ENCODE data around the gene ATP10A. TPM values are rescaled to one million over a fixed set of nuclear protein-coding genes. Genes with fewer than 3 reads are reported as not detected.

Gene ATP10A
- polyA plus RNA-seq, 1 of the 3 experiments (the other 2 are of a cell fraction) = not detected

- Histone ChIP-seq H4K20me1 (ENCODE audit: insufficient read depth) (no peaks in the 10 kb centered on the region), H3K27ac (ENCODE audit: low read depth in 2 of 2, low read length in 1 of 2) (no peak overlapping the region), H3K79me2 (ENCODE audit: insufficient read depth) (no peaks in the 10 kb centered on the region), H3K36me3 (replicated peaks in 1 of 2; ENCODE audit: control insufficient read depth in 1 of 2, insufficient read depth in 2 of 2, low read length in 1 of 2) (no peaks in the 10 kb centered on the region), H3K9me2 (no peaks in the 10 kb centered on the region), H3K27me3 (ENCODE audit: insufficient read depth) (no peaks in the 10 kb centered on the region), H3K9ac (no peak overlapping the region), H3K4me1 (ENCODE audit: control insufficient read depth in 1 of 2, insufficient read depth in 2 of 2, low read depth in 1 of 2, low read length in 1 of 2) (no peaks in the 10 kb centered on the region), H3K9me3 (no peaks in the 10 kb centered on the region), H3K4me3 (ENCODE audit: low read depth in 2 of 2, low read length in 1 of 2) (no peak overlapping the region), H3K4me2 (no peak overlapping the region), H2AFZ (ENCODE audit: low read depth) (no peak overlapping the region), H3F3A (replicated peaks; ENCODE audit: insufficient read depth) (no peaks in the 10 kb centered on the region)
- TF ChIP-seq USF1 (IDR thresholded peaks at IDR 0.05; ENCODE audit: borderline replicate concordance, low read depth) (no peak), ELF1 (IDR thresholded peaks at IDR 0.05) (no peak), NFIC (IDR thresholded peaks at IDR 0.05; ENCODE audit: borderline replicate concordance) (no peak), RAD21 (IDR thresholded peaks at IDR 0.05; ENCODE audit: low read length) (no peak), GABPA (IDR thresholded peaks at IDR 0.05; ENCODE audit: low read depth) (no peak), EP300 (IDR thresholded peaks at IDR 0.05; ENCODE audit: borderline replicate concordance in 1 of 2, low read depth in 1 of 2, low read length in 1 of 2) (no peak), MXI1 (IDR thresholded peaks at IDR 0.05; ENCODE audit: low read depth, low read length) (no peak), TEAD4 (IDR thresholded peaks at IDR 0.05; ENCODE audit: borderline replicate concordance, insufficient read depth) (no peak), YY1 (IDR thresholded peaks at IDR 0.05; ENCODE audit: low read depth) (no peak), FOXM1 (IDR thresholded peaks at IDR 0.05; ENCODE audit: low read depth) (no peak), RXRA (IDR thresholded peaks at IDR 0.05; ENCODE audit: borderline replicate concordance, low read depth) (no peak), JUND (IDR thresholded peaks at IDR 0.05) (no peak), RFX5 (IDR thresholded peaks at IDR 0.05; ENCODE audit: low read length) (no peak), ZBTB33 (IDR thresholded peaks at IDR 0.05; ENCODE audit: borderline replicate concordance, low read depth) (no peak), FOSL2 (IDR thresholded peaks at IDR 0.05; ENCODE audit: borderline replicate concordance, low read depth) (no peak), GATA2 (CRISPR knock-in tag; IDR thresholded peaks at IDR 0.05) (no peak)
- TF ChIP-seq, protein P1, sequence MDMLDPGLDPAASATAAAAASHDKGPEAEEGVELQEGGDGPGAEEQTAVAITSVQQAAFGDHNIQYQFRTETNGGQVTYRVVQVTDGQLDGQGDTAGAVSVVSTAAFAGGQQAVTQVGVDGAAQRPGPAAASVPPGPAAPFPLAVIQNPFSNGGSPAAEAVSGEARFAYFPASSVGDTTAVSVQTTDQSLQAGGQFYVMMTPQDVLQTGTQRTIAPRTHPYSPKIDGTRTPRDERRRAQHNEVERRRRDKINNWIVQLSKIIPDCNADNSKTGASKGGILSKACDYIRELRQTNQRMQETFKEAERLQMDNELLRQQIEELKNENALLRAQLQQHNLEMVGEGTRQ (IDR thresholded peaks at IDR 0.05; ENCODE audit: borderline replicate concordance, low read depth, low read length) = no peak
- TF ChIP-seq, protein P2, sequence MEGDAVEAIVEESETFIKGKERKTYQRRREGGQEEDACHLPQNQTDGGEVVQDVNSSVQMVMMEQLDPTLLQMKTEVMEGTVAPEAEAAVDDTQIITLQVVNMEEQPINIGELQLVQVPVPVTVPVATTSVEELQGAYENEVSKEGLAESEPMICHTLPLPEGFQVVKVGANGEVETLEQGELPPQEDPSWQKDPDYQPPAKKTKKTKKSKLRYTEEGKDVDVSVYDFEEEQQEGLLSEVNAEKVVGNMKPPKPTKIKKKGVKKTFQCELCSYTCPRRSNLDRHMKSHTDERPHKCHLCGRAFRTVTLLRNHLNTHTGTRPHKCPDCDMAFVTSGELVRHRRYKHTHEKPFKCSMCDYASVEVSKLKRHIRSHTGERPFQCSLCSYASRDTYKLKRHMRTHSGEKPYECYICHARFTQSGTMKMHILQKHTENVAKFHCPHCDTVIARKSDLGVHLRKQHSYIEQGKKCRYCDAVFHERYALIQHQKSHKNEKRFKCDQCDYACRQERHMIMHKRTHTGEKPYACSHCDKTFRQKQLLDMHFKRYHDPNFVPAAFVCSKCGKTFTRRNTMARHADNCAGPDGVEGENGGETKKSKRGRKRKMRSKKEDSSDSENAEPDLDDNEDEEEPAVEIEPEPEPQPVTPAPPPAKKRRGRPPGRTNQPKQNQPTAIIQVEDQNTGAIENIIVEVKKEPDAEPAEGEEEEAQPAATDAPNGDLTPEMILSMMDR (IDR thresholded peaks at IDR 0.05) = no peak
- TF ChIP-seq, protein P3, sequence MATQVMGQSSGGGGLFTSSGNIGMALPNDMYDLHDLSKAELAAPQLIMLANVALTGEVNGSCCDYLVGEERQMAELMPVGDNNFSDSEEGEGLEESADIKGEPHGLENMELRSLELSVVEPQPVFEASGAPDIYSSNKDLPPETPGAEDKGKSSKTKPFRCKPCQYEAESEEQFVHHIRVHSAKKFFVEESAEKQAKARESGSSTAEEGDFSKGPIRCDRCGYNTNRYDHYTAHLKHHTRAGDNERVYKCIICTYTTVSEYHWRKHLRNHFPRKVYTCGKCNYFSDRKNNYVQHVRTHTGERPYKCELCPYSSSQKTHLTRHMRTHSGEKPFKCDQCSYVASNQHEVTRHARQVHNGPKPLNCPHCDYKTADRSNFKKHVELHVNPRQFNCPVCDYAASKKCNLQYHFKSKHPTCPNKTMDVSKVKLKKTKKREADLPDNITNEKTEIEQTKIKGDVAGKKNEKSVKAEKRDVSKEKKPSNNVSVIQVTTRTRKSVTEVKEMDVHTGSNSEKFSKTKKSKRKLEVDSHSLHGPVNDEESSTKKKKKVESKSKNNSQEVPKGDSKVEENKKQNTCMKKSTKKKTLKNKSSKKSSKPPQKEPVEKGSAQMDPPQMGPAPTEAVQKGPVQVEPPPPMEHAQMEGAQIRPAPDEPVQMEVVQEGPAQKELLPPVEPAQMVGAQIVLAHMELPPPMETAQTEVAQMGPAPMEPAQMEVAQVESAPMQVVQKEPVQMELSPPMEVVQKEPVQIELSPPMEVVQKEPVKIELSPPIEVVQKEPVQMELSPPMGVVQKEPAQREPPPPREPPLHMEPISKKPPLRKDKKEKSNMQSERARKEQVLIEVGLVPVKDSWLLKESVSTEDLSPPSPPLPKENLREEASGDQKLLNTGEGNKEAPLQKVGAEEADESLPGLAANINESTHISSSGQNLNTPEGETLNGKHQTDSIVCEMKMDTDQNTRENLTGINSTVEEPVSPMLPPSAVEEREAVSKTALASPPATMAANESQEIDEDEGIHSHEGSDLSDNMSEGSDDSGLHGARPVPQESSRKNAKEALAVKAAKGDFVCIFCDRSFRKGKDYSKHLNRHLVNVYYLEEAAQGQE (IDR thresholded peaks at IDR 0.05; ENCODE audit: low read depth, low read length) = no peak
- TF ChIP-seq, protein P4, sequence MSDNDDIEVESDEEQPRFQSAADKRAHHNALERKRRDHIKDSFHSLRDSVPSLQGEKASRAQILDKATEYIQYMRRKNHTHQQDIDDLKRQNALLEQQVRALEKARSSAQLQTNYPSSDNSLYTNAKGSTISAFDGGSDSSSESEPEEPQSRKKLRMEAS (IDR thresholded peaks at IDR 0.05; ENCODE audit: low read depth) = no peak
- POLR2A ChIA-PET = no interaction called here
- 65% methylated on average over 13 of the region's 20 CpGs for WGBS (ENCODE audit: low lambda C conversion rate)
- CTCF ChIA-PET = interaction anchor here (0.8 kb wide), 1 partner anchor 199 kb away, joined by 3 read pairs; no protein-coding TSS in a partner anchor
- no peak for DNase-seq
Measured at GRCh38 chr15:25706176-25706955, 156.8 kb downstream of the ATP10A start.
